ENCODE data around the gene SAP30BP.

GRCh38 chr17:75665981-75666380, 1.2 kb upstream of the SAP30BP start:
- TF ChIP-seq POLR2A (IDR thresholded peaks at IDR 0.05), result no peak
- TF ChIP-seq, protein P1, sequence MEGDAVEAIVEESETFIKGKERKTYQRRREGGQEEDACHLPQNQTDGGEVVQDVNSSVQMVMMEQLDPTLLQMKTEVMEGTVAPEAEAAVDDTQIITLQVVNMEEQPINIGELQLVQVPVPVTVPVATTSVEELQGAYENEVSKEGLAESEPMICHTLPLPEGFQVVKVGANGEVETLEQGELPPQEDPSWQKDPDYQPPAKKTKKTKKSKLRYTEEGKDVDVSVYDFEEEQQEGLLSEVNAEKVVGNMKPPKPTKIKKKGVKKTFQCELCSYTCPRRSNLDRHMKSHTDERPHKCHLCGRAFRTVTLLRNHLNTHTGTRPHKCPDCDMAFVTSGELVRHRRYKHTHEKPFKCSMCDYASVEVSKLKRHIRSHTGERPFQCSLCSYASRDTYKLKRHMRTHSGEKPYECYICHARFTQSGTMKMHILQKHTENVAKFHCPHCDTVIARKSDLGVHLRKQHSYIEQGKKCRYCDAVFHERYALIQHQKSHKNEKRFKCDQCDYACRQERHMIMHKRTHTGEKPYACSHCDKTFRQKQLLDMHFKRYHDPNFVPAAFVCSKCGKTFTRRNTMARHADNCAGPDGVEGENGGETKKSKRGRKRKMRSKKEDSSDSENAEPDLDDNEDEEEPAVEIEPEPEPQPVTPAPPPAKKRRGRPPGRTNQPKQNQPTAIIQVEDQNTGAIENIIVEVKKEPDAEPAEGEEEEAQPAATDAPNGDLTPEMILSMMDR (IDR thresholded peaks at IDR 0.05), result no peak

All from body of pancreas (tissue), 4 donors.